Breast epithelium (tissue), 3 donors: Measurements from ENCODE around the gene LRGUK.

Experiments
- CTCF ChIP-seq, 3 donors: fragments of 450-650 bp; IDR thresholded peaks; one replicate each; pipeline ENCODE4 v1.5.1; 2016 to 2017; ENCODE audit warnings: antibody characterized with exemption in 3 of 3, mild to moderate bottlenecking in 3 of 3, moderate library complexity in 3 of 3
- POLR2A ChIP-seq: fragments of 450-650 bp; IDR thresholded peaks from one replicate; pipeline ENCODE4 v1.6.1; 2016; ENCODE audit warnings: antibody characterized with exemption, mild to moderate bottlenecking, moderate library complexity
- POLR2AphosphoS5 ChIP-seq, 3 donors: sonication (generic); formaldehyde crosslinking; IDR thresholded peaks; one replicate each; pipeline ENCODE4 v1.6.1; 2017; ENCODE audit warnings: antibody characterized with exemption in 3 of 3

GRCh38 chr7:134308548-134308947 lies 181.4 kb downstream of the LRGUK start:
- TF ChIP-seq CTCF (IDR thresholded peaks at IDR 0.05) (no peak), POLR2AphosphoS5 (IDR thresholded peaks at IDR 0.05) (no peak), POLR2A (no peak)
